HG03066 (cell line): ENCODE measurements around the gene ERLIN1.
A peak's percentile ranks its signal among the peaks of the same experiment; 100 is the strongest.

Source experiments
- ATAC-seq: cut with Tn5 transposase; IDR thresholded peaks from one replicate; pipeline ENCODE4 v1.9.1; 2021; ENCODE audit warnings: low read depth; ENCODE audit not compliant: unreplicated experiment

ERLIN1 gene

DNA sequence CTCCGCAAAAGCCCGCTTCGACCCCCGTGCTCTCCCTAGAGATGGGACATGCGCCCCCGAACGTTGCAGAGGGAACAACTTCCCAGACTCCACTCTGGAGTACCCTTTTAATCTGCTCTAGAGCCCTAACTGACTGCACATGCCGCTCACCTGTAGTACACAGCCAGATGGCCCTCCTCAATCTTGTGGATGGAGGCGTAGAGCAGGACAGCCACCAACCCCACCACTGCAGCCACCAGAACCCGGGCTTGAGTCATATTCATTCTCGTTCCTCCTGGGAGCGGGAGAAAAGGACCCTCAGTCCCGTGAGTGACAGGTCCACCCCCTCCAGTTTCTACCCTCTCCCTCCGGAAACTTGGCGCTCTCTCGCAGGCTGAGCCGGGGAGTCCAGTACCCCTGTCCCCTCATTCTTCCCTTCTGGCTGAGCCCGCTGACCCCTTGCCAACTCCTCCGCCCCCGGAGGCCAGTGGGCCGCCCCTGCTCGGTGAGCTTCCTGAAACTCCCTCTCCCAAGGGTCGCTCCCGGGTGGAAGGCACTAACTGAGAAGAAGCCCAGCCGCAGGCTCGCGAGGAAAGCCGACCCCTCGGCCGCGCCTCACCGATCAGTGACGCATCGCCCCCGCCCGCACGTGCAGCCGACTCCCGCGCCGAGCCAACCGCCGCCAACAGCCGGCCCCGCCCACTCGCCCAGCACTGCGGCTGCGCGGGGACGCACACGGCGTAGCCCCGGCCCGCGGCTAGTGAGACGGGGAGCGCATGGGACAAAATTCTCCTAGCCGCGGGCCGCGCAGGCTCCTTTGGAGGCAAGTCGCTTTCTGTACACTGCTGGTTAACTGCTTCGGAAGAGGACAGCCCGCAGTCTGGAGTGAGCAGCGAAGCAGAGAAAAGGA is at the start of gene ERLIN1:
ERLIN1 (minus strand) TSS at position 666 of the 889 bp plus-strand sequence; CDS start at position 263, 403 bp downstream.
- ATAC-seq, result peak; percentile 83

- no peak for ATAC-seq
Observed at GRCh38 chr10:100232101-100232500, 46.3 kb upstream of the ERLIN1 start.

DNA sequence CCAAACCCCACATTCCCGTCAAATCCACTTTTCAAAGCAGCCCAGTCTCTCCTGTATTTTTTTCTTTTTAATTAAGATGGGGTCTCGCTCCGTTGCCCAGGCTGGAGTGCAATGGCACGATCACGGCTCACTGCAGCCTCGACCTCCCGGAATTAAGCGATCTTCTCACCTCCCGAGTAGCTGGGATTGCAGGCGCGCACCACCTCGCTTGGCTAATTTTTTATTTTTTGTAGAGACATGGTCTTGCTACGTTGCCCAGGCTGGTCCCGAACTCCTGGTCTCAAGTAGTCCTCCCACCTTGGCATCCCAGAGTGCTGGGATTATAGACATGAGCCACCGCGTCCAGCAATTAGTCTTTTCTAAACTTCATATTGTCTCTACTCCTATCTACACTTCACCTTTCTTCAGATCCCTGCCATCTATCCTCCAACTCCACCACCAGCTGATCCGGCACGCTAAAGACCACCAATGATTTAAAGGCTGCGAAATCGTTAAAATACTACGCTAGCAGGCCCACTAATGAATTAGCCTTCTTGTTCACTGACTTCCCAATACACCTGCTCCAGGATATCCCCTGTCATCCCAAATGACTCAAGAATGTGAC is 44.1 kb upstream of the ERLIN1 start:
- no peak for ATAC-seq

DNA sequence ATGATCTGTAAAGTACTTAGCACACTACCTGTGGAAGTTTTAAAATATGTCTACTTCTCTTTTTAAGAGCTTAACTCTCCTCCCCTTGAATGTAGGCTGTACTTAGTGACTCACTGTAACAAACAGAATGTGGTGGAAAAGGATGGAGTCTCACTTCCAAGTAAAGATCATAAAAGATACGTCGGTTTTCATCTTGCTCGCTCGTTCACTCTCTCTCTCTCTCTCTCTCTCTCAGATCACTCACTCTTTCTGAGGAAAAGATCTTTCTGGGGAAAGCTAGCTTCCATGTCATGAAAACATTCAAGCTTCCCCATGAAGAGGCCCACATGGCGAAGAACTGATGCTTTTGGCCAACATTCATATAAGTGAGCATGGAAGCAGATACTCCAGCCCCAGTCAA is 38.0 kb upstream of the ERLIN1 start:
- ATAC-seq, result no peak

- no peak for ATAC-seq
Observed at GRCh38 chr10:100222529-100222928, 36.7 kb upstream of the ERLIN1 start.

GRCh38 chr10:100216006-100216405 is 30.2 kb upstream of the ERLIN1 start:
- no peak for ATAC-seq

GRCh38 chr10:100209303-100209702 is 23.5 kb upstream of the ERLIN1 start:
- no peak for ATAC-seq

DNA sequence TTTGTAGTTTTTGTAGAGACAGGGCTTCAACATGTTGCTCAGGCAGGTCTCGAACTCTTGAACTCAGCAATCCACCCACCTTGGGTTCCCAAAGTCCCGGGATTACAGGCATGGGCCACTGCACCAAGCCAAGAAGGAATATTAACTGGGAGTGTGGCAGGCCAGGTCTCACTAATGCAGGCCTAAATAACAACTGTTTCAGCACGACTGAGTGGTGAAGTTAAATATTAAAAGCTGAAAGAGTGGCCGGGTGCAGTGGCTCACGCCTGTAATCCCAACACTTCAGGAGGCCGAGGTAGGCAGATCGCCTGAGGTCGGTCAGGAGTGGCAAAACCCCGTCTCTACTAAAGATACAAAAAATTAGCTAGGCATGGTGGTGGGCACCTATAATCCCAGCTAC is 22.4 kb upstream of the ERLIN1 start:
- ATAC-seq, result no peak

DNA sequence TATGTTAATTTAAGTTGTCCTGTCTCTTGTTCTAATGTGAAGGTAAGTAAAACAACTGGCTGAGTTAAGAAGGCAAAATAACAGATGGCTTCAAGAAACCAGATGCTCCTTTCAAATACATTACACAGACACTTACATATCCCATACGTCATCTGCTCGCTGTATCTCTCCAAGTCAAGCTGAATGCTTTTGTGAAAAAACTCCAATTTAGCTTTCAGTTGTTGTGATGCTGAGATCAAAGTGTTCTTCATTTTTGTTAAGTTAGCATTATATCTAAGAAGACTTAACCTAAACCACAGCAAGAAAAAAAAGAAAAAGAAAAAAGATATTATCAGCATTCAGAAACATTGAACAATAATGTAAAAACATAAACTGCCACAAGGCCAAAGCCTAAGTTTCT is 18.5 kb upstream of the ERLIN1 start:
- no peak for ATAC-seq

DNA sequence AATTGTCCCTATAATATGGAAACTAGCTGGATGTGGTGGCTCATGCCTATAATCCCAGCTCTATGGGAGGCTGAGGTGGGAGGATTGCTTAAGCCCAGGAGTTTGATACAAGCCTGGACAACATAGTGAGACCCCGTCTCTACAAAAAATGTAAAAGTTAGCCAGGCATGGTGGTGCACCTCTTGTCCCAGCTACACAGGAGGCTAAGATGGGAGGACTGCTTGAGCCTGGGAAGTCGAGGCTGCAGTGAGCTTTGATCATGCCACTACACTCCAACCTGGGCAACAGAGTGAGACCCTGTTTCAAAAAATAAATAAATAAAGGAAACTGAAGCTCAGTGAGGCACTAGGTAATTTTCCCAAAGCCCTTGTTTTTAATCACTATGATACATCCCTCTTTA is 15.7 kb upstream of the ERLIN1 start:
- ATAC-seq, result no peak

- no peak for ATAC-seq
Observed at GRCh38 chr10:100194711-100195110, 8.9 kb upstream of the ERLIN1 start.

GRCh38 chr10:100192350-100192749 is 6.5 kb upstream of the ERLIN1 start:
- no peak for ATAC-seq

GRCh38 chr10:100186253-100187212 is 704 bp upstream of the ERLIN1 start:
- ATAC-seq, result peak; percentile 42

- no peak for ATAC-seq
Observed at GRCh38 chr10:100184840-100185239, 989 bp downstream of the ERLIN1 start.

GRCh38 chr10:100184426-100184825 is 1.4 kb downstream of the ERLIN1 start:
- no peak for ATAC-seq

GRCh38 chr10:100183481-100183880 is 2.3 kb downstream of the ERLIN1 start:
- no peak for ATAC-seq

- no peak for ATAC-seq
Observed at GRCh38 chr10:100182908-100183307, 2.9 kb downstream of the ERLIN1 start.

DNA sequence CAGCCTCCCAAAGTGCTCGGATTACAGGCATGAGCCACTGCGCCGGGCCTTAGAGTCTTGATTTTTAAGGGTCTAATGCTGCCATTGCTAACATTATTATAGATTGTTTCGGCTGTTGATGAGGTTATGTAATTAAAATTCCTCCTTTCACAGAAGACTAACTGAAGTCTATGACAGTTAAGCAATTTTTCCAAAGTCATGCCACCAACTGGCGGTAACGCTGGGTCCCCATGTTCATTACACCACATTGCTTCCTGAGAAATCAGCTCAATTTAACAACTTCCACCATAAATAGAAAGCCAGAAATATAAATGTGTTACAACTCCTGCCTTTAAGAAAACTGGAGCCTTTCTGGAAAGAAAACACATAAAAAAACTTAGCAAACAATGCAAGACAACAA is 3.5 kb downstream of the ERLIN1 start:
- ATAC-seq, result no peak

GRCh38 chr10:100175875-100176274 is 10.0 kb downstream of the ERLIN1 start:
- no peak for ATAC-seq

DNA sequence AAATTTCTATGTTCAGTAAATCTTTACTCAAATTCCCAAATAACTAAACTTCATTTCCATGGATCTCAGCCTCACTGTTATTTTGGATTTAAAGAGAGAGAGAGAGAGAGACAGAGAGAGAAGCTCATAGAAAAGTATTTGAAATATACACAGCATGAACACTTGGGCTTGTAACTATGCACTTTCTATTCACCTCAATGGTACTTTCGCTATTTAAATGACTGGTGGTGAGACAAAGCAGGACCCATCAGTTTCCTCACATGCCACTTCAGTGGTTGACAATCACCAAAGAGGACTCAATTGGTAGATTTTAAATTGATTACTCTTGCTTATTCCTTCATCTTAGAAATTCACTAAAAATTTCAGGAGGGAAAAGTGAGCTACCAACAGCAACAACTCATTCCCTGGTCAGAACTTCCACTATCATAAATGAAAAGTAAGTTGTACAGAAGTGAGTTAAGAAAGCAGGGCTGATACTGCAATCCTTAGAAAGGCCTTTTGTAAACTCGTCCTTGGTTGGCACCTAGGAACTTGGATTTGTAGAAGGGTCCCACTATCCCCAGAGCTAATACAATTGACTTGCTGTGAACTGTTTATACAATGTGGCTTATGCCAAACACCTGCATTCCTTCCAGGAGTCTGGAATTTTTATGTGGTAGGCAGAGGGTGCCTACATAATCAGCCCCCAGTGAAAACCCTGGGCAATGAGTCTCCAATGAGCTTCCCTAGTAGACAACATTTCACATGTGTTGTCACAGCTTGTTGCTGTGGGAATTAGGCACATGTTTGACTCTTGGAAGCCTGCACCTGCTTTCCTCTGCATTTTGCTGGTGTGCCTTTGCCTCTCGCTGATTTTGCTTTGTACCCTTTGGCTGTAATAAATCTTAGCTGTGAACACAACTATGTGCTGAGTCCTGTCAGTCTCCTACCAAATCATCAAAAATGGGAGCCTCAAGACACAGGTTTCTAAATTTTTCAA is 10.8 kb downstream of the ERLIN1 start:
- peak; percentile 78 for ATAC-seq
